ENCODE data around the gene SPRED2. TPM values are rescaled to one million over a fixed set of nuclear protein-coding genes. Genes with fewer than 3 reads are reported as not detected.

SPRED2 gene
- total RNA-seq, 2 donors from 2014 or later: 36.9 to 47.8 TPM

DNA sequence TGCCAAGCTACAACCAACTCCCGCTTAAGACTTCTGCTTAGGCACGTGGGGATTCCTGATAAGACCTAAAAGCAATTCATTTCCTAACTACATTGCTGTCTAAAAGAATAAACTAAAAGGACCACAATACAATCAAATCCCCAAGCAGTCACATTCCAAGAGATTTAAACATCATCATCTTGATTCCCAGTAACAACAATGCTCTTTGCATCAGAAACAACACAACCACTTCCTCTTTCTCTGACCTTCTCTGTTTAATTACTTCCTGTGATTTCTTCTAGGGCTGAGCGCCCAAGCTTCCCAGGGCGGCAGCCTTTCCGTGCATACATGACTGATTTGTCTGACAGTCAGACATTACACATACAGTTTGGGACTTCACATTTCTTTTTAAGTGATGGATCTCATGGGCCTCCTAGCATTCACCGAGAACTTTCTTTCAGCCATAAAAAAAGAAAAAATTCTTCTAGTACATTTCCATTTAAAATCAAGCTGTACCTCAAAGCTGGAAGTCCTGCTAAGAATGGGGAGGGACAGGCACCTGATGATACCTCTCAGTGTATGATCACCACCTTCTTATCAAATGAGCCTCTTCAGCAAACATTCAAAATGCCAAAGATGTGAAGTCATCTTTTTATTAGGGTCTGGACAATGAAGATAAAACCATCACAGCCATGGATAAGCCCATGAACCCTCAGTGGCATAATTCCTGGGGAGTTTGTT lies 11.5 kb downstream of the SPRED2 start:
- Histone ChIP-seq H3K9ac (ENCODE audit: low read depth in 2 of 2, low read length in 2 of 2) (peak overlapping the region in 1 of 2 donors; percentile 3), H3K9me3 (no peaks in the 10 kb centered on the region), H3K4me3 (no peak overlapping the region), H3K36me3 (no peaks in the 10 kb centered on the region), H3K4me1 (peaks cover 9% of the 10 kb centered on the region), H3K27ac (no peak overlapping the region), H3K27me3 (no peaks in the 10 kb centered on the region)
- DNase-seq: no peak
- TF ChIP-seq, protein P1, sequence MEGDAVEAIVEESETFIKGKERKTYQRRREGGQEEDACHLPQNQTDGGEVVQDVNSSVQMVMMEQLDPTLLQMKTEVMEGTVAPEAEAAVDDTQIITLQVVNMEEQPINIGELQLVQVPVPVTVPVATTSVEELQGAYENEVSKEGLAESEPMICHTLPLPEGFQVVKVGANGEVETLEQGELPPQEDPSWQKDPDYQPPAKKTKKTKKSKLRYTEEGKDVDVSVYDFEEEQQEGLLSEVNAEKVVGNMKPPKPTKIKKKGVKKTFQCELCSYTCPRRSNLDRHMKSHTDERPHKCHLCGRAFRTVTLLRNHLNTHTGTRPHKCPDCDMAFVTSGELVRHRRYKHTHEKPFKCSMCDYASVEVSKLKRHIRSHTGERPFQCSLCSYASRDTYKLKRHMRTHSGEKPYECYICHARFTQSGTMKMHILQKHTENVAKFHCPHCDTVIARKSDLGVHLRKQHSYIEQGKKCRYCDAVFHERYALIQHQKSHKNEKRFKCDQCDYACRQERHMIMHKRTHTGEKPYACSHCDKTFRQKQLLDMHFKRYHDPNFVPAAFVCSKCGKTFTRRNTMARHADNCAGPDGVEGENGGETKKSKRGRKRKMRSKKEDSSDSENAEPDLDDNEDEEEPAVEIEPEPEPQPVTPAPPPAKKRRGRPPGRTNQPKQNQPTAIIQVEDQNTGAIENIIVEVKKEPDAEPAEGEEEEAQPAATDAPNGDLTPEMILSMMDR (IDR thresholded peaks at IDR 0.05): no peak
- intact Hi-C loops (cut with DNase I): no loop called here

DNA sequence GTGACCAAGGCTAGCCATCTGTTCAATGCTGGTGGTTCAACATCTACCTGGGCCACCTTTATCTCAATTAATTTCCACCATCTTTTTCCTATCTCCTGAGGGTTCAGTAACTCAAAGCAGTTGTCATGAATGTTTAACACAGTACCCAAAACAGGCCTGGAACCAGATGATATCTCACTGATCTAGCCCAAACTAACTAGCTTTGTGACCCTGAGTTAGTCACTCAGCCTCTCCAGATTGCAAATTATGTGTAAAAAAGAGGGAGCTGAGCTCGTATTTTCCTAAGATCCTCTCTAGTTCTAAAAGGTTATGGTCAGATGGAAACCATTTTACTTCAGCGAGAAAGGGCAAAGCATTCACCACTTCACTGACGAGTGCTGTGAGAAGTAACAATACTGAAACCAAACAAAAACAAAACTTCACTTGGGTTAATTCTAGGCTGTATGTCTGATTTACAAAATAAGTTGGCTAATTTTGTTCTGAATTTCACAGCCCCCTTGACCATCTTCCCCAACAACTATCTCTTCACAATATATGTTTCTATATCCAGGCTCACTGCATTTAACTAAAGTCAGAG lies 14.8 kb downstream of the SPRED2 start:
- TF ChIP-seq, protein P1 (IDR thresholded peaks at IDR 0.05): no peak
- no peaks in the 10 kb centered on the region for H3K36me3 ChIP-seq
- peaks cover 17% of the 10 kb centered on the region for H3K4me1 ChIP-seq
- intact Hi-C loops (cut with DNase I): no loop called here
- no peak overlapping the region for H3K9ac ChIP-seq (ENCODE audit: low read depth in 2 of 2, low read length in 2 of 2)
- H3K27me3 ChIP-seq: no peaks in the 10 kb centered on the region
- H3K27ac ChIP-seq: peak overlapping the region; percentile 47
- DNase-seq: no peak
- H3K9me3 ChIP-seq: no peaks in the 10 kb centered on the region
- H3K4me3 ChIP-seq: no peak overlapping the region

DNA sequence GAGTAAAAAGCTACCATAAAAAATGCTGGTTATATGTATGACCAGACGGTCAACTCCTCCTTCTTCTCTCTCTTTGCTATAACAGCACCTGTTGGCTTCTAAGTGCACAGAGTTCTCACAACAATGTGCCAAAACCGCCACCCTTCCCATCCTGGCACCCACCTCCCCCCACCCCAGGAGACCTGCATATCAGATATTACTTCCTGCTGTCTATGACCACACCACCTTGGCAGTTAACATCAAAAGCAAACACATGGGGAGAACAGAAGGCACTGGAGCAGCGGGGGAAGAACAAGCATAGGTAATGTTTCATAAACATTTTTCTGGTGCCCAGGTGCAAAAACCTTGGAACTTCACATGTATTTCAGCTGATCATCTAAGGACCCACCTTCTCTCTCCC lies 15.5 kb downstream of the SPRED2 start:
- H3K36me3 ChIP-seq: no peaks in the 10 kb centered on the region
- H3K4me3 ChIP-seq: no peak overlapping the region
- H3K27me3 ChIP-seq: no peaks in the 10 kb centered on the region
- H3K4me1 ChIP-seq: peaks cover 21% of the 10 kb centered on the region
- TF ChIP-seq, protein P1 (IDR thresholded peaks at IDR 0.05): no peak
- DNase-seq: peak; percentile 75
- no peaks in the 10 kb centered on the region for H3K9me3 ChIP-seq
- peak overlapping the region; percentile 47 for H3K27ac ChIP-seq
- intact Hi-C loops (cut with DNase I): no loop called here
- H3K9ac ChIP-seq (ENCODE audit: low read depth in 2 of 2, low read length in 2 of 2): no peak overlapping the region

DNA sequence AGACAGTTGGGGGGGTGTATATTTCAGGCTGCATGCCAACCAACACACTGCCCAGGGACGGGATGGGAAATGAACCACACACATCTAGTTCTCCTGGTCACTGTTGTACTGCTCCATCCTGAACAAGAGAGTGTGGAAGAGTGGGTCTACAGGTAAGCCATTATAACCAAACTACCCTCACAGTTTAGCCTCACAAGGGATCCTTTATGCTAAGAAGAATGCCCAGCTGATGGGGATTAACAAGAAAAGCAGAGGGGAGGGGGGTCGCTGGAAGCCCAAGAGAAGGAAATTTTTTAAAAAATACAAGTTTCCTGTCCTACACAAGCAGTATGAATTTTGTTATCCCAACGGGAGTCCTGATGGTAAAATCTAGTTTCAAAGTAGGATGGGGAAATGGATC lies 16.1 kb downstream of the SPRED2 start:
- TF ChIP-seq, protein P1 (IDR thresholded peaks at IDR 0.05): no peak
- no peaks in the 10 kb centered on the region for H3K27me3 ChIP-seq
- no peak overlapping the region for H3K4me3 ChIP-seq
- DNase-seq: no peak
- intact Hi-C loops (cut with DNase I): no loop called here
- no peak overlapping the region for H3K9ac ChIP-seq (ENCODE audit: low read depth in 2 of 2, low read length in 2 of 2)
- H3K9me3 ChIP-seq: no peaks in the 10 kb centered on the region
- peak overlapping the region; percentile 47 for H3K27ac ChIP-seq
- H3K4me1 ChIP-seq: peaks cover 21% of the 10 kb centered on the region
- H3K36me3 ChIP-seq: no peaks in the 10 kb centered on the region

DNA sequence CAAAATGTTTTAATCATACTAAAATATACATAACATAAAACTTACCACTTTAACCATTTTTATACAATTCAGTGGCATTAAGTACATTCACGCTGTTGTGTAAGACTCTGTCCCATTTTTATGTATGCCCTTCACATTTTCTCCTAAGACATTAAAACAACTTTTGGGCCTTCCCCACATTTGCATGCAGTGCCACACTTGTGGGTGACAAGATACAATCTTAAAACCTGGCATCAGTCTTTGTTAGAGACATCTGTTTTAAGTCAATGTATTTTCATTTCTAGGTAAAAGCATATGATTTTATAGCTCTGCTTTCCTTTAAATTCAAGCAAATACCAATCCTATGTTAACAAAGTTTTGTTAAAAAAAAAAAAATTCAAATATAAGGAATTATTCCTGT lies 17.3 kb downstream of the SPRED2 start:
- H3K9me3 ChIP-seq: no peaks in the 10 kb centered on the region
- TF ChIP-seq, protein P1 (IDR thresholded peaks at IDR 0.05): no peak
- intact Hi-C loops (cut with DNase I): no loop called here

More for the DNA sequence above, 17.3 kb downstream of the SPRED2 start:
- no peak overlapping the region for H3K4me3 ChIP-seq
- no peaks in the 10 kb centered on the region for H3K36me3 ChIP-seq
- H3K4me1 ChIP-seq: peaks cover 21% of the 10 kb centered on the region
- no peaks in the 10 kb centered on the region for H3K27me3 ChIP-seq
- no peak for DNase-seq
- no peak overlapping the region for H3K27ac ChIP-seq
- H3K9ac ChIP-seq (ENCODE audit: low read depth in 2 of 2, low read length in 2 of 2): no peak overlapping the region

Data from colonic mucosa (tissue), 4 donors.